D721Med (cell line): ENCODE data around the gene C16orf90.

ENCODE experiments used
- DNase-seq: peaks from one replicate; pipeline ENCODE4 v3.0.0; 2011; ENCODE audit warnings: low spot score; ENCODE audit not compliant: insufficient read length
- FAIRE-seq: peaks from 2 replicates; lab custom pipeline; 2011; peaks lifted over from hg19 to GRCh38; lab: Jason Lieb, UNC
- TF ChIP-seq, protein P1 (sequence below): IDR thresholded peaks from 2 replicates; pipeline ENCODE4 v1.5.1; 2012; ENCODE audit warnings: mild to moderate bottlenecking, control low read depth; ENCODE audit not compliant: insufficient read depth; ENCODE audit errors: missing control alignments

C16orf90 gene

GRCh38 chr16:3457434-3458252 is 37.6 kb downstream of the C16orf90 start:
- TF ChIP-seq, protein P1, sequence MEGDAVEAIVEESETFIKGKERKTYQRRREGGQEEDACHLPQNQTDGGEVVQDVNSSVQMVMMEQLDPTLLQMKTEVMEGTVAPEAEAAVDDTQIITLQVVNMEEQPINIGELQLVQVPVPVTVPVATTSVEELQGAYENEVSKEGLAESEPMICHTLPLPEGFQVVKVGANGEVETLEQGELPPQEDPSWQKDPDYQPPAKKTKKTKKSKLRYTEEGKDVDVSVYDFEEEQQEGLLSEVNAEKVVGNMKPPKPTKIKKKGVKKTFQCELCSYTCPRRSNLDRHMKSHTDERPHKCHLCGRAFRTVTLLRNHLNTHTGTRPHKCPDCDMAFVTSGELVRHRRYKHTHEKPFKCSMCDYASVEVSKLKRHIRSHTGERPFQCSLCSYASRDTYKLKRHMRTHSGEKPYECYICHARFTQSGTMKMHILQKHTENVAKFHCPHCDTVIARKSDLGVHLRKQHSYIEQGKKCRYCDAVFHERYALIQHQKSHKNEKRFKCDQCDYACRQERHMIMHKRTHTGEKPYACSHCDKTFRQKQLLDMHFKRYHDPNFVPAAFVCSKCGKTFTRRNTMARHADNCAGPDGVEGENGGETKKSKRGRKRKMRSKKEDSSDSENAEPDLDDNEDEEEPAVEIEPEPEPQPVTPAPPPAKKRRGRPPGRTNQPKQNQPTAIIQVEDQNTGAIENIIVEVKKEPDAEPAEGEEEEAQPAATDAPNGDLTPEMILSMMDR: peak; percentile 38
- DNase-seq (peak; percentile 97), FAIRE-seq (no peak)

GRCh38 chr16:3454631-3455147 is 40.6 kb downstream of the C16orf90 start:
- DNase-seq: no peak
- no peak for FAIRE-seq
- TF ChIP-seq, protein P1: no peak

GRCh38 chr16:3454093-3454492 is 41.2 kb downstream of the C16orf90 start:
- DNase-seq (no peak), FAIRE-seq (no peak)
- TF ChIP-seq, protein P1: no peak

- FAIRE-seq: no peak
- TF ChIP-seq, protein P1: no peak
- no peak for DNase-seq
Measured at GRCh38 chr16:3444032-3444388, 51.3 kb downstream of the C16orf90 start.
